Ramos (cell line): ENCODE measurements around the gene RAC3.

Source experiments
- in situ Hi-C: fragments of 300-500 bp; cut with MboI; formaldehyde crosslinking; loops from one replicate; pipeline ENCODE4 v1.14.3; 2022; ENCODE audit warnings: low sequenced_read_pairs; ENCODE audit not compliant: unreplicated experiment

Gene RAC3

DNA sequence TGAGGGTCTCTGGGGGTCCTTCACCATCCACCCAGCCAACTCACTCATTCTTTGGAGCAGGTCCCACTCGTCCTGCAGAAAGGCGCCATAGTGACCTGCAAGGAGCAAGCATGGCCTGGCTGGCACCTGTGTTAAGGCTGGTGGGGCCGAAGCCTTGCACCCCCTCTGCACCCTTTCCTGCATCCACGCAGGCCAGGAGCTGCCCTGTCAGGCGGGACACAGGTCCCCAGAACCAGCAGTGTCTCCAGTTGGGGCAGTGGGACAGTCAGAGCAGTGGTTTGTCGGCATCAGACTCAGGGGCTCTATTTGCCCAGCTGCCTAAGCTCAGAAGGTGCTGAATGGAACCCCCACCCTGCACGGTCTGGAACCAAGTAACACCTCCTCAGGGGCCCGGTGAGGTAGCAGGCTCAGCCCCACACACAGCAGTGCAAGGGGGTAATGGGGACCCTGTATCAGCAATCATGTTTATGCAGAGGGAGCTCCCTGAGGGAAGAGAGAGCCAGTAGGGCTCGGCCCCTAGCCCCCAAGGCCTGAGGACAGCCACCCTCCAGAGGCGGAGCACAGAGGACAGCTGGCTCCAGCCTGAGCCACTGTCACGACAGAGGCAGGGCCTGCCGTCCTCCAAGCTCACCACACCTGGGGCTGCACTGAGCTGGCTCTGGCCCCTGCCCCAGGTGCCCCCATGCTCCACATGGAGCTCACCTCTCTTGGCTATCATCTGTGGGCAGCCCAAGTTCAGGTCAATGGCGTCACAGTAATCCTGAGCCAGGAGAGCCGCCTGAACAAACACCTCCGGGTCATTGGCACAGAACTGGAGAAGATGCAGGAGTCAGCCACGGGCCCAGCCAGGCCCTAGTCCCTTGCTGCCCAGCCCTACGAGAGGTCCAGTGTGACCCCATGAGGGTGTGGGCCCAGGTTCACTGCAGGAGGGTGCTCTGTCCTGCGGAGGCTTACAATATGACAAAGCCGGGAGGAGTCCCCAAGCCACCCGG, 32.2 kb downstream of the RAC3 start:
- in situ Hi-C loops = no loop called here

DNA sequence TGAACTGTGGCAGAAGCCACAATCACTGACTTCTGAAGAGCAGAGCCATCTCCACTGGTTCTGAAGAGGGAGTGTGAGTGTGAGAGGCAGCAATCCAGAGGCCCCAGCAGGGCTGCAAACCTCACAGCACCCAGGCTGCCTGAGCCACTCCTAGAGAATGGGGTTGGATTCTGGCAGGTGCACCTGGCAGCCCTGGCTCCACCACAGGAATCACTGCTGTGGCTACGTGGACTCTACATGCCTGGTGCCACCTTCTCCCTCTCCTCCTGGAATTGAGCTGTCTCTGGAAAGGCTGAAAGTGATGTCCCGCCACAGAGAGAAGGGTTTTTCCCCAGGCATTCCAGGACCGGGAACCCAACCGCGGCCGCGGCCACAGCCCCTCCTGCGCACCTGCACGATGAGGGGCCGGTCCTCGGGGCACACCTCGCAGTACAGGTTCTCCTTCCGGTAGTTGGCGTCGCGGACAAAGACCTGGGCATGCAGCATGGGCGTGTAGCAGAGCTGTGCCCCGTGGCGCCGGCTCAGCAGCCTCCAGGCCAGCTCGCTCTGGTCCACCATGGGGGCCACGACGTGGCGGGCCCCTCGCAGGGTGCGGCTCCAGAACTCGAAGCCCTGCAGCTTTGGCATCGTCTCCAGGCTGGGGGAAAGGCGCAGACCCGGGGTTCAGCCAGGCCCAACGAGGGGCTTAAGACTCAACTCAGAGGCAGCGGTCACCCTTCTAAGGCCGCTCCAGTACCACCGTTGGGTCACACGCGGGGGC, 33.1 kb downstream of the RAC3 start:
- in situ Hi-C loops = no loop called here

DNA sequence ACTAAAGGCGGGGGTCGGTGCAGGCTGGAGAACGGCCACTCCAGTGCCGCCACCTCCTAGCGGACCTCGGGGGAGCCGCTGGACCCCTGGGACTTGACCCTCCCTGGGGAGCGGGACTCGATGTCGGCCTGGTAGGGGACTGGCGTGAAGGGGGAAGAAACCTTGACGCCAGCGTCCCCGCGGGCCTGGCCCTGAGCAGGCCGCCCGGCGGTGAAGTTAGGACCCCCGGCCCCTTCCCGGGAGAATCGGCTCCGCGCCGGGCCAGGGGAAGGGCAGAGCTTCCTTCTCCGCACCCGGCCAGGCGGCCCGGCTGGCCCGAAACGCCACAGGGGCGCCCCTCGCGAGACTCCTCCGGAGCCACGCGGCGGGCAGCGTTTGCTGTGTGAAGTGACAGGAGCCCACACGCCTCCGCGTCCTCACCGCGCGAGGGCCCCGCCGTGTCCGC, 33.7 kb downstream of the RAC3 start:
- in situ Hi-C loops = no loop called here

DNA sequence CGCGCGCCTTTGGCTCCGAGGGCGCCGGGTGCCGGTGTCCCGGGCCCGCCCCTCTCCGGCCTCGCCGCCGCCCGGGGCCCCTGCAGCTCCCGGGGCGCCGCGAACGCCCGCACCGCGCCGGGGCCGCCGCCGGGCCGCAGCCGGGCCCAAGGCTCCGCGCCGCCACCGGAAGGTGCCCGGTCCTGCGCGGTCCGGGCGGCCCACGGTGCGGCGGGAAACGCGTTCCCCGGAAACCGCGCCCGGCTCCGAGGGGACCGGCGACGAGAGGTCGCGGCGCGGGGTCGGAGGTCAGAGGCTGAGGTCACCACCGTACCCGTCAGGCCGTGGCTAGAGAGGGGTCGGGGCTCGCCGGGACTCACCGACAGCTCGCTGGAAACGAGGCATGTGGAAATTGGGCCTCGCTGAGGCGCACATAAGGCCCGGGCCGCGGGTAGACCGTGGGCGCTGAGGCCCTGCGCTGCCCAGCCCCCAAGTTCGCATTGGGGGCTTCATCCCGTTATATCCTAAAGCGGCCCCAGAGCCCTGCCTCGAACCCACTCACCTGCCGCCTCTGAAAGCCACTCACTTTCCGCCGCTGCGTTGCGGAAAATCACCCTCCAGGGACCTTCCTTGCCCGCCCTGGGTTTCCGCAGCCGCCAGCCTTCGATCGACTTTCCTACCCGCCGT, 34.3 kb downstream of the RAC3 start, which contains the start of gene DUS1L:
Gene DUS1L, minus strand, starts transcription at position 167 of the 666 bp plus-strand sequence. CDS start 745 bp downstream, outside the sequence.
- in situ Hi-C loops = no loop called here

DNA sequence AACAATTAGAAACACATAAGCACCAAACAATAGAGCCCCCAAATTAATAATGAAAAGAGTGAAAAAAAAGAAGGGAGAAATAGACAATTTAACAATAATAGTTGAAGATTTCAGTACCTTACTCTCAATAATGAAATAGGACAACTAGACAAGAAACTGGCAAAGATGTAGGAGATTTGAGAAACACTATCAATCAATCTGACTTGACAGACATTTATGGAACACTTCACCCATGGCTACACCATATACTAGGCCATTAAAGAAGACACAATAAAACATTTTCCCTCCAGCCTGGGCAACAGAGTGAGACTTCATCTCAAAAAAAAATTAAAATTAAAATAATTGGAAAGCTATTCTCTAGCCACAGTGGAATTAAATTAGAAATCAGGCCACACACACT, 39.1 kb downstream of the RAC3 start:
- in situ Hi-C loops = no loop called here

DNA sequence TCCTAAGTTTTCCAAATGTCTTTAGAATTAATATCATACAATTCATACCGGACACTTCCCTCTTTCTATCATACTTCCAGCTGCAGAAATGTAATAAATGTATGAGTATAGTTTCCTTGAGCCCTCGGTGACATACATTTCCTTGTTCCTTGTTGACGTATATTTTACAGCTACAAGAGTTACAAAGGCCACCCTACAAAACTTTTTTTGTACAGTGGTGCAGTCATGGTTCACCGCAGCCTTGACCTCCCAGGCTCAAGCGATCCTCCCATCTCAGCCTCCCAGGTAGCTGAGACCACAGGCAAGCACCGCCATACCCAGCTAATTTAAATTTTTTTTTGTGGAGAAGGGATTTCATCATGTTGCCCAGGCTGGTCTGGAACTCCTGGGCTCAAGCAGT, 41.3 kb downstream of the RAC3 start:
- in situ Hi-C loops = no loop called here

DNA sequence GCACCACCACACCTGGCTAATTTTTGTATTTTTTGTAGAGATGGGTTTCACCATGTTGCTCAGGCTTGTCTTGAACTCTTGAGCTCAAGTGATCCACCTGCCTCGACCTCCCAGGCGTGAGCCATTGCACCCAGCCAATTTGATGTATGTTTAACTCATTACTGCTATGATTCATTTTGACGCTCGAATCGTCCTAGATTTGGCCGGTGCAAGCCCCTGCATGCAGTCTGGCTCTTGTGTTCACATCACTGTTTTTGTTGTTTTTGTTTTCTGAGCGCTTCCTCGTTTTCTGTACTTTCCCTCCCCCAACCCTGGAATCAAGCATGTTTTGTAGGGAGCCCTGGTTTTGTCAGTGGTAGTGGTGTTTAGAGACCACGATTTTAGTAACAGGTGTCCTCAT, 42.0 kb downstream of the RAC3 start:
- in situ Hi-C loops = no loop called here

DNA sequence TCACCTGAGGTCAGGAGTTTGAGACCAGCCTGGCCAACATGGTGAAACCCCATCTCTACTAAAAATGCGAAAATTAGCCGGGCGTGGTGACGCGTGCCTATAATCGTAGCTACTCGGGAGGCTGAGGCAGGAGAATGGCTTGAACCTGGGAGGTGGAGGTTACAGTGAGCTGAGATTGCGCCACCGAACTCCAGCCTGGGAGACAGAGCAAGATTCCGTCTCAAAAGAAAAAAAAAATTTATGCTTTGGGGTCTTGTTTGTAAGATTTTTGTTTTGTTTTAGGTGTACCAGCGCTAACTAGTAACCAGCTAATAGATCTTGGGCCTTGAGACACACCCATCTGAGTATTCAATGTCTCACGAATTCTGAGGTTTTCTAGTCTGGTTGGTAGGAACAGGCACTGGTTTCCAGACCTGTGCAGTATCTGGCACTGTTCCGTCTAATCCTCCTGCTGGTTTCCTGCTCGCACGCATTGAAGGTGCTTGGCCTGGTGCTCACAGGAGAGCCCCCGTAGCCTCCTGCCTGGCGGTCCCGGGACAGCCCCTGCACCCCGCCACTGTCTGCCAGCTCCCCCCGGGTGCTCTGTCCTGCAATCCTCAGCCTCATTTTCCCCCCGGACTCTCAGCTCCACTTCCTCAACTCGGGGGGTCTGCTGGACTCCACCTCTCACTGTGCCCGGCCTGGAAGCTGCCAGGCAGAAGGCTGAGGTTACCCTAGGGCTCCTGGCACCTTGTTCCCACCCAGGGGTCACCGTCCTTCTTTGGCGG, 44.7 kb downstream of the RAC3 start:
- in situ Hi-C loops = no loop called here

DNA sequence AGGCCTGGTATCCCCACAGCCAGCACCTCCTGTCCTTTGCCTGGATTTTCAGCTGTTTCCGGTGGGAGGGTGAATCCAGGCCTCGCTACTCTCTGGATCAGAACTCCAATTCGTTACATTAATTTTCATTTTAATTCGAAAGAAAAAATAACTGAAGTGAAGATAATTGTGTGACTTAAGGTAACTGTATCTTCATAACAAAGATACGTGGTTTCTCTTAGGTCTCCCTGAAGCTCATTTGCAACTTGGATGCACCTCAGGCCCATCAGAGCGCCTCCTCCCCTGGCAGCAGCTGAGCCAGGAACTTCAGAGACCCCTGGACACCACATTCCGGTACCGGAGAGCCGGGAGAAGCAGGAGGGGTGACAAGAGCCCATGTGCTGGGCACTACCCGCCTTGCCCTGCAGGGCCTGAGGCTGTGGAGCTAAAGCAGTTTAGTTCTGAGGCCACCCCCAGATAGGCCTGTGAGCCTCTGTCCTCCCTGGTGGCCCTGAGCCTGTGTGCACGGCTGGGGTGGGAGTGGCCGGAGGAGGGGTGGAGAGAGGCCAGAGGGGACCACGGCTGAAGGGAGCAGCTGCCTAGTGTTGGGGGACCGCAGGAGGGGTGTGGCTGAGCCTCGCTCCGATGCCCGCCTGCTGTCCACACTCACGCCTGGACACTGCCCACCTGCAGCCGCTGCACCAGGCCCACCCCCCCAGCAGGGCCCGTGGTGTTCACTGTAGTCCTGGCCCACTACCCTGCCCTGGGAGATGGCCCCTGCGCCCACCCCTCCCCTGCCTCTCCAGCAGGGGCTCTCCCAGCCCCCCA, 45.5 kb downstream of the RAC3 start:
- in situ Hi-C loops = no loop called here

DNA sequence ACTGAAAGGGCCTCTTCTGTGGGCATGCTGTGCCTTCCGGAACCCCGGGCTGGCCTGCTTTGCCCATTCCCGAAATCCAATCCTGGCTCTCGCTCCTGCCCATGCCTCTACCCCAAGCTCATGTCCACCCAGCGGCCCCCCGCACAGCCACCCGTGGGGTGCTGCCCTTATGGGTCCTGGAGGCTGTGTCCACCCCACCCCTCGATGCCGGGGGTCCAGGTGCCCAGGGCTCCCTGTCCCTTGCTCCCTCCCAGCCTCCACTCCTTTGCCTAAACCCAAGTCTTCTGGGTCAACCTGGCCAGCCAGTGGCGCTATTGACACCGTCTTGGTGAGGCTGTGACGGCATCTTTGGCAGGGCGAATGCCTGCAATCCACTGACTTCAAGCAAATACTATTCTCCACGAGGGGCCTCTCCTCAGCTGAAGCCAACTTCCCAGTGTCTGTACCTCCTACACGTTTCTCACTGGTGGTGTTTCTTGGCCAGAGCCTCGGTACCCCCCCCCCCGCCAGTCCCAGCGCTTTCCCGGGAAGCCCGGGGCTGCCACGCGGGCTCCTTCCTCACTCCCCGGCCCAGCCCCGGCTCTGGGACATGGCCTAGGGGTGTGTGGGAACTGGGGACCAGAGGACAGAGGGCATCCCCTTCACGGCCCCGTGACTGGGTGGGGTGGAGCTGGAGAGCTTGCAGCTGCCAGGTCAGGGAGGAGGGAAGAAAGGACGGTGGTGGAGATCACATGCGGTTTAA, 46.3 kb downstream of the RAC3 start:
- in situ Hi-C loops = no loop called here

DNA sequence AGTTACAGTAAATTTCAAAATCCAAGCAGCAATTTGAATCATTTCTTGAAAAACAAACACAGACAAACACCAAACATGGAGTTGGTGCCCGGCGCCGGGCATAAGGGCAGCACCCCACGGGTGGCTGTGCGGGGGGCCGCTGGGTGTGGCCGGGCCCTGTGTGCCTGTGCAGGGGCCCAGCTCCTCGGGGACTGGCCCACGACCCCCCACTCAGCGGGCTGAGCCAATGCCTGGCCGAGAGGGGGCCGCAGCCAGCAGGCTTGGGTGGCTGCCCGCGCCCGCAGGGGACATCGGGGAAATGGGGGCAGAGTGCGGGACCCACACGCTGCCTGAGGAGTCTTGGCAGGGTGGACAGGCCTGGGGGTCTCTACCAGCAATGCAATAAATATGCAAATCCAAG, 47.0 kb downstream of the RAC3 start:
- in situ Hi-C loops = no loop called here

DNA sequence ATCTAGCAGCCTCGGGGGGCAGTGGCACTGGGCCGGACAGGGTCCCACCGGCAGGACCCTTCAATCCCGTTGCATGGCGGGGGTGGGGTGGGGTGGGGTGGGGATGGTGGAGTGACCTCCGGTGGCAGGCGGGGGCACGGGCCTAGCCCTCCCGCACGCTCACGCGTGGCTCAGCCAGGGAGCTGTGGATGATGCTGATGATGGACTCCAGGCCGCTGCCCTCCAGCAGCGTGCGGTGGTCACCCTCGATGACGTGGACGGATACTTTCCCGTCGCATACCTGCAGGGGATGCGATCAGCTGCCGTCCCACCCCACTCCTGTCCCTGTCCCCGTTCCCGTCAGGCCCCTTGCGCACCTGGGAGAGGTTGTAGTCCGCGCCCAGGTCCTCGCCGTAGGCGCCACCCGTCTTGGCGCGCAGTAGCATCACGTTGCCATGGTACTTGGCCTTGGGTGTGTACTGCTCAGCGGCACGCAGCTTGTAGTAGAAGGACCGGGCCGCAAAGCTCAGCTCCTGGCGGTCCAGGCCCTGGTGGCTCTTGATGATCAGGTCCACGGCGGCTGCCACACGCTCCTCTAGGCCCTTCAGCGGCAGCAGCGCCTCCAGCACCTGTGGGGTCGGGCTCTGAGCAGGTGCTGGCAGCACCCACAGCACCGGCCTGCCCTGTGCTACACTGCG, 47.7 kb downstream of the RAC3 start:
- in situ Hi-C loops = no loop called here

DNA sequence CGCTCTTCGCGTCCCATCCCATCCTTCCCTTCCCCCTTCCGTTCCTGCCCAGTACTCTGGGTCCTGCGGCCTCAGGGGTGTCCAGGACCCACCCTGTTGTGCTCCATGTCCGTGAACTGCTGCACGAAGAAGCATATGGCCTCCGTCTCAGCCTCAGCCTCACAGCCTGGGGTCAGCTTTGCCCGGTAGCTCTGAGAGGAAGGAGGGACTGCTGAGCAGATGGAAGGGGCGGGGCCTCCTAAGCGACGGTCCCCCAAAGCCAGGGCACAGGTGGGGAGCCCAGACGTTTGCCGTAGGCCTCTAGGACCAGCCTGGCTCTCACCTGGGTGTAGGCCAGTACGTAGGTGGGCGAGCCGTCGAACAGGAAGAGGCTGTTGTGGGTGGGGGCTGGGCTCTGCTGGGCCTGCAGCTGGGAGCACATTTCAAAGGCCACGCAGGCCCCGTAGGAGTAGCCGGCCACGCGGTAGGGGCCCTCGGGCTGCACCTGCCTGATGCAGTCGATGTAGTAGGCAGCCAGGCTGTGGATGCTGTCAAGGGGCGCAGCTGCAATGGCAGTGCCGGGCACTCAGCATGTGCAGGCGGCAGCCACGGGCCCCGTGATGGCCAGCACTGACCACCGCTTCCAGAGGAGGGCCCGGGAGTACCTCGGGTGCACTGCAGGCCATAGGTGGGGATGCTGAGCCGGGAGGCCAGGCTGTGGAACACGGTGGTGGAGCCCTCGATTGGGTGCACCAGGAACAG, 48.7 kb downstream of the RAC3 start:
- in situ Hi-C loops = no loop called here

DNA sequence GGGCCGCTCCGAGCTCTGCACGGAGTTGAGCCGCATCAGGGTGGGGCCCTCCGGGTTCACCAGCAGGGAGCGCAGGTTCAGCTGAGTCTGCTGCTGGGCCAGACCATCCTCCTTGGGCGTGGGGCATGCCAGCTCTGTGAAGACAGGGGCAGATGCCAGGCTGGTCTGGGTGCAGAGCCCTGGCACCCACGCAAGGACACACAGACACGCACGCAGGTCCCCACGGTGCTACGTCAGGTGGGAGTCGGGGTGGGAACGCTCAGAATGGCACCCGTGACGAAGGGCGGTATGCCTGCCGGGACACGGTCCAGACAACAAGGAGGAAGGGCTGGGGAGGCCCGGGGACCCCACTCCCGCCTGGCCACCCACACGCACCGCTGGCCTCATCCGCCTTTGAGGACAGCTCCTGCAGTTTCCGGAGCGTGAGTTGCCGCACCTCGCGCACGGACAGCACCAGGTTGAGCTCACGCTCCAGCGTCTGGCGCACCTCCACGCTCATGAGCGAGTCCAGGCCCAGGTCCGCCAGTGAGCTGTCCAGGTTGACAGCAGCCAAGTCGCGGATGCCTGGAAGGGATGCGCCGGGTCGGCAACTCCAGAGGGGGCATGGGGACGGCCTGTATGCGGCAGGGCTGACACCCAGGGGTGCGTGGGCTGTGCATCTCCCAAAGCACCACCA, 49.4 kb downstream of the RAC3 start:
- in situ Hi-C loops = no loop called here

DNA sequence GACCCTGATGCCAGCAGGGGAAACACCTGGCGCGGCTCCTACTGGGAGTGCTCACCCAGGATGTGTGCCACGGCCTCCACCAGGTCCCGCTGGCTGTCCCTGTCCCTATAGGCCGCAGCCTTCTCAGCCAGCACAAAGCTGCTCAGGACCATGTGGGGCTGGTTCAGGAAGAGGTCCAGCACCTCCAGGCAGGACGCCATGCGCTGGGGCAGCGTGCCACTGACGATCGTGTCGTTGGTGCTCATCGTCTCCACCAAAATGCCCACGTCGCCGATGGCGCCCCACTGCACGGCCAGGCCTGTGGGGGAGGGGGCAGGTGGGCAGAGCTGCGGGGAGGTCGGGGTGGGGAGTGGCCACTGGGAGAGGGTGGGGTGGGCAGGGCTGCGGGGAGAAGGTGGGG, 50.1 kb downstream of the RAC3 start:
- in situ Hi-C loops = no loop called here

DNA sequence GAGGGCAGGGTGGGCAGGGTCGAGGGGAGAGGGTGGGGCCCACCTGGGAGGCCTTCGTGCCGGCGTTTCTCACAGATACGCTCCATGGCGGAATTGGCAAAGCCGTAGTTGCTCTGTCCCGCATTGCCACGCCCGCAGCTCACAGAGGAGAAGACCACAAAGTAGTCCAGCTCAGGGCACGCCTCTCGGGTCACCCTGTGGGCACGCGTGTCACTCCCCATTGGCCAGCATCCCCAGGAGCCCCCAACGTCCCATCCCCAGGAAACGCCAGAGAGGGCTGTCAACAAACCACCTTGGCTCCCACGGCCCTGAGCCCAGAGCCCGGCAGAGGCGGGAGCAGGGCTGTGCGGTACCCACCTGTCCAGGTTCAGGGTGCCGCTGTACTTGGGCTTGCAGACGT, 50.5 kb downstream of the RAC3 start:
- in situ Hi-C loops = no loop called here

DNA sequence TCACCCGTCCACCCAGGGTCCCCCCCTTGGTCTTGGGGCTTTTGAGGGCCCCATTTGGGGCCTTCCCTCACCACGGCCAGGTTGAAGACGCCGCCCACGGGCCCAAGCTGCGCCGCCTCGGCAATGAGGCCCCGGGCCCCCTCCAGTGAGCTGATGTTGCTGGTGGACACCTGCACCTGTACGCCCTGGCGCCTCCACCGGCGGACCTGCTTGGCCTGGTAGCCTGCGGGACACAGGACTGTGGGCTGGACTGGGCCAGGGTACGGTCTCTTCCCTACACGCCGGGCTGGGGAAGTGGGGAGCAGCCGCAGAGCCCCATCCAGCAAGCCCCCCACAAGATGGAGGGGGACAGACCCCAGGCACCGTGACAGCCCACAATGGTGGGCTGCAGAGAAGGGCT, 51.0 kb downstream of the RAC3 start:
- in situ Hi-C loops = no loop called here
